Measurements from ENCODE around the gene GM2A.
A peak's percentile ranks its signal among the peaks of the same experiment; 100 is the strongest.
"Not testable (repeated sequence)": the region's sequence is repeated elsewhere in the genome, so short reads cannot be mapped to it uniquely, and the experiment has no call there.

Gene GM2A

GRCh38 chr5:151238303-151238741 lies 14.7 kb upstream of the GM2A start:
- no peaks in the 10 kb centered on the region for H4K20me1 ChIP-seq
- H3K9me3 ChIP-seq, result peaks cover 5% of the 10 kb centered on the region; the same call in 1 of the 2 replicates
- H3K4me3 ChIP-seq, result peak overlapping the region; percentile 60
- H3K4me1 ChIP-seq, result peaks cover 76% of the 10 kb centered on the region
- peak overlapping the region; percentile 75 for H3K27ac ChIP-seq
- no peaks in the 10 kb centered on the region for H3K27me3 ChIP-seq
- peak overlapping the region; percentile 61 for H3K9ac ChIP-seq
- TF ChIP-seq Cebpa-rat (IDR thresholded peaks at IDR 0.05), result no peak
- H3K4me2 ChIP-seq, result peak overlapping the region; percentile 93
- H3K36me3 ChIP-seq, result no peaks in the 10 kb centered on the region

GRCh38 chr5:151239237-151239861 lies 13.6 kb upstream of the GM2A start:
- no peak overlapping the region for H3K9ac ChIP-seq
- H3K27ac ChIP-seq, result peak overlapping the region; percentile 75
- no peaks in the 10 kb centered on the region for H4K20me1 ChIP-seq
- no peaks in the 10 kb centered on the region for H3K36me3 ChIP-seq
- H3K4me3 ChIP-seq, result peak overlapping the region; percentile 60
- peaks cover 5% of the 10 kb centered on the region; the same call in 1 of the 2 replicates for H3K9me3 ChIP-seq
- H3K27me3 ChIP-seq, result no peaks in the 10 kb centered on the region
- H3K4me2 ChIP-seq, result peak overlapping the region; percentile 93
- H3K4me1 ChIP-seq, result peaks cover 66% of the 10 kb centered on the region
- TF ChIP-seq Cebpa-rat (IDR thresholded peaks at IDR 0.05), result no peak

GRCh38 chr5:151240268-151240835 lies 12.6 kb upstream of the GM2A start:
- not testable (repeated sequence) for H3K4me3 ChIP-seq, H3K9me3 ChIP-seq, H4K20me1 ChIP-seq, H3K27me3 ChIP-seq, H3K27ac ChIP-seq, H3K9ac ChIP-seq, H3K36me3 ChIP-seq
- peak overlapping the region; percentile 93; the same call in 1 of the 2 replicates for H3K4me2 ChIP-seq
- peaks cover 56% of the 10 kb centered on the region for H3K4me1 ChIP-seq

GRCh38 chr5:151240924-151241635 lies 11.9 kb upstream of the GM2A start:
- no peaks in the 10 kb centered on the region for H3K27me3 ChIP-seq
- no peak overlapping the region for H3K27ac ChIP-seq
- H3K4me2 ChIP-seq, result no peak overlapping the region
- H4K20me1 ChIP-seq, result no peaks in the 10 kb centered on the region
- H3K9ac ChIP-seq, result no peak overlapping the region
- peaks cover 5% of the 10 kb centered on the region; the same call in 1 of the 2 replicates for H3K9me3 ChIP-seq
- no peak for TF ChIP-seq Cebpa-rat (IDR thresholded peaks at IDR 0.05)
- H3K4me1 ChIP-seq, result peaks cover 48% of the 10 kb centered on the region
- H3K4me3 ChIP-seq, result no peak overlapping the region
- no peaks in the 10 kb centered on the region for H3K36me3 ChIP-seq

- no peak for TF ChIP-seq Cebpa-rat (IDR thresholded peaks at IDR 0.05)
- no peak overlapping the region for H3K4me2 ChIP-seq
- peaks cover 28% of the 10 kb centered on the region for H3K4me1 ChIP-seq
- H3K27me3 ChIP-seq, result no peaks in the 10 kb centered on the region
- H3K9ac ChIP-seq, result no peak overlapping the region
- H3K4me3 ChIP-seq, result no peak overlapping the region
- no peaks in the 10 kb centered on the region for H3K36me3 ChIP-seq
- peaks cover 5% of the 10 kb centered on the region; the same call in 1 of the 2 replicates for H3K9me3 ChIP-seq
- H4K20me1 ChIP-seq, result no peaks in the 10 kb centered on the region
- no peak overlapping the region for H3K27ac ChIP-seq
Measured at GRCh38 chr5:151243127-151243526, 9.9 kb upstream of the GM2A start.

- Histone ChIP-seq H3K9ac (no peak overlapping the region), H3K4me3 (no peak overlapping the region), H4K20me1 (no peaks in the 10 kb centered on the region)
Measured at GRCh38 chr5:151243564-151243963, 9.4 kb upstream of the GM2A start.

GRCh38 chr5:151244206-151244605 lies 8.8 kb upstream of the GM2A start:
- H4K20me1 ChIP-seq, result no peaks in the 10 kb centered on the region
- H3K36me3 ChIP-seq, result no peaks in the 10 kb centered on the region
- TF ChIP-seq Cebpa-rat (IDR thresholded peaks at IDR 0.05), result no peak
- peaks cover 5% of the 10 kb centered on the region; the same call in 1 of the 2 replicates for H3K9me3 ChIP-seq
- peaks cover 17% of the 10 kb centered on the region for H3K4me1 ChIP-seq
- no peak overlapping the region for H3K4me3 ChIP-seq
- no peak overlapping the region for H3K9ac ChIP-seq
- H3K27me3 ChIP-seq, result no peaks in the 10 kb centered on the region
- no peak overlapping the region for H3K4me2 ChIP-seq
- H3K27ac ChIP-seq, result no peak overlapping the region

More at GRCh38 chr5:151243564-151243963, 9.4 kb upstream of the GM2A start:
- Histone ChIP-seq H3K9me3 (peaks cover 5% of the 10 kb centered on the region; the same call in 1 of the 2 replicates), H3K36me3 (no peaks in the 10 kb centered on the region), H3K4me2 (no peak overlapping the region), H3K4me1 (peaks cover 23% of the 10 kb centered on the region), H3K27ac (no peak overlapping the region), H3K27me3 (no peaks in the 10 kb centered on the region)
- no peak for TF ChIP-seq Cebpa-rat (IDR thresholded peaks at IDR 0.05)

GRCh38 chr5:151245680-151246219 lies 7.2 kb upstream of the GM2A start:
- Histone ChIP-seq H3K27me3 (no peaks in the 10 kb centered on the region), H3K36me3 (no peaks in the 10 kb centered on the region), H3K4me1 (peaks cover 9% of the 10 kb centered on the region), H3K9ac (no peak overlapping the region), H3K9me3 (no peaks in the 10 kb centered on the region), H3K27ac (no peak overlapping the region), H3K4me3 (no peak overlapping the region), H4K20me1 (no peaks in the 10 kb centered on the region), H3K4me2 (no peak overlapping the region)
- no peak for TF ChIP-seq Cebpa-rat (IDR thresholded peaks at IDR 0.05)

GRCh38 chr5:151248651-151249050 lies 4.3 kb upstream of the GM2A start:
- no peak for TF ChIP-seq Cebpa-rat (IDR thresholded peaks at IDR 0.05)
- no peaks in the 10 kb centered on the region for H3K36me3 ChIP-seq
- H3K4me3 ChIP-seq, result no peak overlapping the region
- H4K20me1 ChIP-seq, result no peaks in the 10 kb centered on the region
- no peak overlapping the region for H3K9ac ChIP-seq
- no peak overlapping the region for H3K27ac ChIP-seq
- no peak overlapping the region for H3K4me2 ChIP-seq
- H3K4me1 ChIP-seq, result peaks cover 23% of the 10 kb centered on the region
- no peaks in the 10 kb centered on the region for H3K27me3 ChIP-seq
- H3K9me3 ChIP-seq, result no peaks in the 10 kb centered on the region

GRCh38 chr5:151249281-151249680 lies 3.7 kb upstream of the GM2A start:
- no peaks in the 10 kb centered on the region for H3K9me3 ChIP-seq
- H3K36me3 ChIP-seq, result no peaks in the 10 kb centered on the region
- H3K4me1 ChIP-seq, result peaks cover 29% of the 10 kb centered on the region
- no peak for TF ChIP-seq Cebpa-rat (IDR thresholded peaks at IDR 0.05)
- no peak overlapping the region for H3K4me2 ChIP-seq
- H3K4me3 ChIP-seq, result no peak overlapping the region
- H3K27ac ChIP-seq, result no peak overlapping the region
- no peak overlapping the region for H3K9ac ChIP-seq
- no peaks in the 10 kb centered on the region for H4K20me1 ChIP-seq
- H3K27me3 ChIP-seq, result no peaks in the 10 kb centered on the region
